ENCODE results near the gene SRCIN1.
A peak's percentile ranks its signal among the peaks of the same experiment; 100 is the strongest.

Gene SRCIN1

DNA sequence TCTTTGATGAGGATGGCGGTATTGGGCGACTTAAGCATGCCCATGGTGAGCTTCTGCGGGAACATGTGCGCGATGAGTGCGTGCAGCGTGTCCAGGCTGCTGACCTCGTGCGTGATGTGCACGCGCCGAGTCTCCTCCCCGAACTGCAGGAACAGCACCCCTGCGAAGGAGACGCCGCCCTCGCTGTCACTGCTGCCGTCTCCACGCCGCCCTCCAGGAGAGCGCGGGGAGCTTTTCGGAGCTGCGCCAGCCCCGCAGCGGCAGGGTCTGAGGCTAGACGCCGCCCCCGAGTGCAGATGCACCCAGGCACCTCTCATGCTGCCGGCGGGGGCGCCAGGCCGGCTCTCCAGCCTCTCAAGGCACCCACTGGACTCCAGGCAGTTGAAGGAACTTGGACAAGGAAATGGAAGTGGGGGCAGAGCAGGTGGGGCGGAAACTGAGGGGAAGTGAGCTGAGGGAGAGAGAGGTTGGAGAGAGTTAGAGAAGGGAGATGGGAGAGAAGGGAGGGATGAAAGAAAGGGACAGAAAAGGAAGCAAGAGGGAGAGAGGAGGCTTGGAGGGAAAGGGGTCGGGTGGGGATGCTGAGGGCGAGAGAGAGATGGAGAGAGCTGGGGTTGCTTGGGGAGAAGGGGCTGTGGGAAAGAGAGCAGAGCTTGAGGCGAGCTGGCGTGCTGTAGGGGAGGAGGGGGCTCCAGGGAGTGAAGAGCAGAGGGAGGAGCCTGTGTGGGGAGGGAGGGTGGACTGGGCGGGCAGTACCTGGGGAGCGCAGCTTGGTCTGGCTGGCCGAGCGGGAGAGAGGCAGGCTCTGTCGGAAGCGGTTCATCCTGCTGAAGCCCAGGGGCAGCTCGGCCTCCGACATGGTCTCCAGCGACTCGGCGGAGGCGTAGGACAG, 42.1 kb downstream of the SRCIN1 start:
- DNase-seq (ENCODE audit: low spot score): no peak

- no peak for DNase-seq (ENCODE audit: low spot score)
Observed at GRCh38 chr17:38562903-38563302, 42.8 kb downstream of the SRCIN1 start.

GRCh38 chr17:38562215-38562569, 43.6 kb downstream of the SRCIN1 start:
- DNase-seq (ENCODE audit: low spot score): no peak

DNA sequence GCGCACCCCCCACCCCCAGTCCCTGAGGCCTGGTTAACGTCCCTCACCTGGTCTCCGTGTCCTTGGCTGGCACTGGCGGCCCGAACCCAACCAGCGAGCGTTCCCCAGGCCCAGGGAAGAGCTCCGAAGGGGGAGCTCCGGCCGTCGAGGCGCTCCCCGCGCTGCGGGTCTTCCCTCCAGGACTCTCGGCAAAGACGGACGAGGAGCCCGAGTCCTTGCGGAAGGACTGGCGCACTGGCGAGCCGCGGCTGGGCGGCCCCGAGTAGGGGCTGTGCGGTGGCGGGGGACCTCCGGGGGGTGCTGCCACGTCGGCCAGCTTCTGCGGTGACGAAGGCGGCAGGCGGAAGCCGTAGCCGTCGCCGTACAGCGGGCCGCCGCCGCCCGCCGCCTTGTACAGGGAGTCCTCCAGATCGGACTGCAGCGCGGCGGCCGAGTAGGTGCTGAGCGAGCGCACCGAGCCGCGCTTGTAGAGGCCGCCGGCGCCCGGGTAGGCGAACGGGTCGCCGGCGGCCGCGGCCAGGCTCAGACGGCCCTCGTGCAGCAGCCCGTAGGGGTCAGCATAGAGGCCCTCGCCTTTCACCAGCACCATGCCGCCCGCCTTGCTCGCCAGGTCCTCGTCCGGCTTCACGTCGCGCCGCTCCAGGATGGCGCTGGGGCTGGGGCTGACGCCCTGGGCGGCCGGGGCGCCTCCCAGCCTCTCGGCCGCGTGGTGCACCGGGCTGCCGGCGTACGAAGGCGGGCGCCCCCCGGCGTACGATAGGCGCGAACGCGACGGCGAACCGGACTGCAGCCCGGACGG, 44.1 kb downstream of the SRCIN1 start:
- no peak for DNase-seq (ENCODE audit: low spot score)

- DNase-seq (ENCODE audit: low spot score): no peak
Observed at GRCh38 chr17:38560503-38561318, 45.0 kb downstream of the SRCIN1 start.

DNA sequence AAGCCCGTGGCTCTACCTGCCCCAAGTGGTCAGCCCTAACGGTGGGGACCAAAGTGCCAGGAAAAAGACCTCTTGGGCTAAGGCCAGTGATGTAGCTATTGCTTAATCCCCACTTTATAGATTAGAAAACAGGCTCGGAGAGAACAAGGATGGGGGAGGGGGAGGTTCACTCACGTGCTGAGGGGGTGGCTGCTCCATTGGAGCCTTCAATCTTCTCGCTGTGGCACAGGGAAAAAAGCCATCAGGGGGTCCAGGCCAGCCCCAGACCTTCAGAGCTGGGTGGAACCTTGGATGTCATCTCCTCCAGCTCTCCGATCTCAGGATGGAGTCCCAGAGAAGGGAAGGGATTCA, 45.9 kb downstream of the SRCIN1 start:
- no peak for DNase-seq (ENCODE audit: low spot score)

DNA sequence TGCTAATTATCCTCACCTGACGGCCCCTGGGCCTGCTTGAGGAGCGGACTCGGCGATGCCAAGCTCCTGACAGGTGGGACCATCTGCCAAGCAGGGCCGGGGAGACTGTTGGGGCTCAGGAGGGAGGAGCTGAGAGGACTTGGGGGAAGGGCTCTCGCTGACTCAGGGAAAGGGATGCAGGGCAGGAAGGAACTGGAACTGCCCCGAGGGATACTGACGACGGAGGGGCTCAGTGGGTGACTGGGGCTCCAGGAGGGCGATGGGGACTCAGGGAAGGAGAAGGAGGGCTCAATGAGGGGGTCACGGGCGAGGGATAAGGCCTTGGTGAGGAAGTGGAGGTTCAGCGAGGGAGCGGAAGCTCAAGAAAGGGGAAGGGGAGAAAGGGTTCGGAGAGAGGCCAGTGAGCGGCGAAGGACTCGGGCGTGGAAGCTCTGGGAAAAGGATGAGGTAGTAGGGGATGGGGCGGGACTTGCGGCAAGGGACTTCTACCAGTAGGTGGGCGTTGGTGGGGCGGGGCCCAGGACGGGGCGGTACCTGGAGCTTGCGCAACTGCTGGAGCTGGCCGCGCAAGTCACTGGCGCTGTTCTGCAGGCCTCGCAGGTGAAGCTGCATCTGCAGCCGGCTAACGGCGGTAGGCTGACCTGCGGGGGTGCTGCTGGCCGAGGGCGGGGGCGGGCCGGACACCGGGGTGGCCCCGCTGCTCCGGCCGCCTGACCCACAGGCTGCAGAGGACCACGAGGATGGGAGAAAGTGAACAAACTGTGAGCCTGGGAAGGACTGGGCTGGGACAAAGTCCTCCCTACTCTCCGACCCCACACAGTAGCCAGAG, 46.5 kb downstream of the SRCIN1 start:
- peak; percentile 89 for DNase-seq (ENCODE audit: low spot score)

GRCh38 chr17:38558728-38559050, 47.1 kb downstream of the SRCIN1 start:
- DNase-seq (ENCODE audit: low spot score): no peak

- peak; percentile 94 for DNase-seq (ENCODE audit: low spot score)
Observed at GRCh38 chr17:38557836-38558727, 47.7 kb downstream of the SRCIN1 start.

DNA sequence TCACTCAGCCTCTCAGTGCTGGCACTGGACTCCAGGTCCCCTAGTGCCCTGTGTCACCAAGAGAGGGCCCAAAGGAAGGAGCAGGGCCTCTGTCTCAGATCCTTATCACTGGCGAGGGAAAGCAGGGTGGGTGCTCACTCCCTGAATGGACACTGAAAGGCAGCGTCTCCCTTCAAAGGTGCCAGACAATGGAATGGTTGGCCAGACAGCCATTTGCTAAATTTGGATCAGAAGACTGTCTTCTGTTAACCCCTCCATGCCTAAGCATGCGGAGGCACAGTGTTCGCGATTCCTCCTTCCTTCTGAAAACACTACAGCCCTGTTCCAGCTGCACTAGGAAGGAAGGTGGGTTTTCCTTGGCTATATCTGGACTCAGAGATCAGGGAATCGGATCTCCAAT, 48.4 kb downstream of the SRCIN1 start:
- no peak for DNase-seq (ENCODE audit: low spot score)

DNA sequence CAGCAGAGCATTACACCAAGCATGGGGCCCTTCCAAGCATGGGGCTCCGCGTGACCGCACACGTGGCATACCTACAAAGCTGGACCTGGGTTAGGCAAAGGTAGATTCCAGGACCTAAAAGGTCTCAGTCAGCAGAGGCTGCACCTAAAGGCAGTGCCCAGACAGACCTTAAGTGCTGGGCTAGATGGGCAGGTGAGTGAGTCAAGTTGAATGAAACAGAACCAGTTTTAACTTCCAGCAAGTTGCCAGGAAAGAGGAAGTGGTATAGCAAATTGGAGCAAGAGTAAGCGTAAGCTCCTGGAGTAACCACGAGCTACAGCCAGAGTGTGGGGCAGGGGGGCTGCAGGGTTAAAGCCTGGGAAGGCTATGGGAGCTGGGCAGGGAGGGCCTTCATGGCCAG, 49.5 kb downstream of the SRCIN1 start:
- no peak for DNase-seq (ENCODE audit: low spot score)

DNA sequence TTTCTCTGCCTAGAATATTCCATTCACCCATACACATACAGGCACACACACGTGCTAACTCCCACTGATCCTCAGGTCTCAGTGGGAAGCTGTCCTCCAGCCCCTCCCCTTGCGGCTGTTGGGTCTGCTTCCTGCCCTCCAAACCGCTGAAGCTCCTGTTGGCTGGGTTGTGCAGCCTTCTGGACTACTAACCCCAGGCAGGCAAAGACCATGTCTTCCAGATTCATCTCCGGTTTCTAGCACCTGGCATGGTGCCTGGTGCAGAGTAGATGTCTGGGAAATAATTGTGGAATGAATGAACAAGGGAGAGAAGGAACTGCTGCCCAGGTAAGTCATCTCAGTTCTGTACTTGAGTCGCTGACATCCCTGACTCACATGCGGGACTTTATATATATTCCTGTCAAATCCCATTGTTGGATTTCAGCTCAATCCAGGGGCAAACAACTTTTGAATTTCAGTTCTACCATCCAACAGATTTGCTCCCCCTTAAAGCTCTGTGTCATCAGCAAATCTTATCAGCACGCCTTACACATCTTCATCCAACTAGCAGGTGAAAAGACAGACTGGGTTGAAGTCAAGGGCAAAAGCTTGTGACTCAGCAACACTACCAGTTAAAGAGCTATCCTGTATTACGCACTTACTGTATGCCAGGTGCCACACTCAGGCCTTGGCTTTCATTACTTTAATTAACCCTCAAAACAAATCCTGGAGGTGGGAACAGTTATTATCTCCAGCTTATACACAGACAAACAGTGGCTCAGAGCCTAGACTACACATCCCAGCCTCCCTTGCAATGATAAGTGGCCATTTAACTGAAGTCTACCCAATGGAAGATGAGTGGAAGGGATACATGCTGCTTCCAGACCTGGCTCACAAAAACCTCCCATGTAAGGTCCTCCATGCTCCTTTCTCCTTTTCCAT, 51.1 kb downstream of the SRCIN1 start:
- no peak for DNase-seq (ENCODE audit: low spot score)

DNA sequence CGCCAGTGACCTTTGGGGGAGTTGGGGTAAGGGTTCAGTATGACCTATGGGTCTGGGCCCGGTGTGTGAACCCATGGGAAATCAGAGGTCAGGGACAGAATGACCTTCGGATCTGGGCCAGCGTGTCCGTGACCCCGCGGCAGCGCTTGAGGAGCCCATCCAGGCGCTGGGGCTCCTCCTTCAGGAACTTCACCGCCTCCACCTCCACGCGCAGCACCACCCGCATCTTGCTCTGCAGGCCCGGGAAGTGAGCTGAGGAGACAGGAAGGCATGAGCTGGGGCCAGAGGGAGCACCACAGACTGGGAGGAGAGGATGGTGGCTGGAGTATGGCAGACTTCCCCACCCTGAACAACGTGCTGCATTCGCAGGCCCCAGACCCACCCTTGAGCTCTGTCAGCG, 53.4 kb downstream of the SRCIN1 start:
- DNase-seq (ENCODE audit: low spot score): no peak

DNA sequence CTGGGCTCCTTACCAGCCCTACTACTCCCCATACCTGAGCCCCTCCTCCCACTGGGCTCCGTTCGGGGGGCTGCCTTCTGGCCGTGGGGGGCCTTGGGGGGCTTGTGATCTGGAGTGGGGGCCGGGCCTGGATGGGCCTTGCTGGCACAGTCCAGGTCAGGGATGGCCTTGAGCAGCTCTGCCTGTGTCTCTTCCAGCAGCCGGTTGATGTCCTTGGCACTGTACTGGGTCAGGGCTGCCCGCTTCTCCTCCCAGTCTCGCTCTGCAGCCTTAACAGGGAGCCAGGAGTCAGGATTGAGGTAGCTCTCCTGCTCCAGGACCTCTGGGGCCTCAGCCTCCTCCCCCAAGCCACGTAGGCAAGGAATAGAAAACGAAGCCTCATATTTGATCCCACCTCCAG, 54.6 kb downstream of the SRCIN1 start:
- no peak for DNase-seq (ENCODE audit: low spot score)

- no peak for DNase-seq (ENCODE audit: low spot score)
Observed at GRCh38 chr17:38550661-38551060, 55.1 kb downstream of the SRCIN1 start.

DNA sequence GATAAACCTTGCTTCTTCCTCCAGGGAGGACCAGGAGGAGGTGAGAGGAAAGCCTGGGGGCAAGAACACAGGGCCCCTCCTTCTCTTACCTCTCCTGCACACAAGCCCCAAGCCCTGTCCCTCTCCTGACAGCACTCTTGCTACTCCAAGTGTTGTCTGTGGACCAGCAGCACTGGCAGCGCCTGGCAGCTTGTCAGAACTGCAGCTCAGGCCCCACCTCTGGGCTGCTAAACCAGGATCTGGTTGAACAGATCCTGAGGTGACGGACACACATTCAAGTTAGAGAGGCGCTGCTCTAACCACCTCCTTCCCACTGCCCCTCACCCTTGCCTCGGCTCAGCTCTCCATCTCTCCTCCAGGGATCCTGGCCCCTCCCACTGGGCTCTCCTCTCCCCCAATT, 56.5 kb downstream of the SRCIN1 start:
- DNase-seq (ENCODE audit: low spot score): no peak

GRCh38 chr17:38547444-38547843, 58.3 kb downstream of the SRCIN1 start:
- no peak for DNase-seq (ENCODE audit: low spot score)

GRCh38 chr17:38546396-38546795, 59.4 kb downstream of the SRCIN1 start:
- no peak for DNase-seq (ENCODE audit: low spot score)

- no peak for DNase-seq (ENCODE audit: low spot score)
Observed at GRCh38 chr17:38545531-38546225, 60.1 kb downstream of the SRCIN1 start.
